AG09319 (cell line): ENCODE data around the gene KIRREL3.

ENCODE experiments used
- DNase-seq: peaks from one replicate; pipeline ENCODE4 v3.0.0-alpha.2; 2010; ENCODE audit warnings: low read depth; ENCODE audit errors: extremely low read depth
- CTCF ChIP-seq: IDR thresholded peaks from 2 replicates; pipeline ENCODE4 v1.5.1; 2011; ENCODE audit warnings: low read depth, mild to moderate bottlenecking, inconsistent platforms, low read length, moderate library complexity

KIRREL3 gene

GRCh38 chr11:126426106-126426505 lies 574.5 kb downstream of the KIRREL3 start:
- TF ChIP-seq CTCF = no peak
- no peak for DNase-seq

GRCh38 chr11:126424471-126425039 lies 576.0 kb downstream of the KIRREL3 start:
- no peak for TF ChIP-seq CTCF
- no peak for DNase-seq

GRCh38 chr11:126423743-126424142 lies 576.8 kb downstream of the KIRREL3 start:
- TF ChIP-seq CTCF = no peak
- no peak for DNase-seq

- TF ChIP-seq CTCF = no peak
- DNase-seq = no peak
These were observed 577.4 kb downstream of the KIRREL3 start for GRCh38 chr11:126423154-126423553.

- no peak for TF ChIP-seq CTCF
- DNase-seq = no peak
These were observed 578.1 kb downstream of the KIRREL3 start for GRCh38 chr11:126422446-126422845.

- TF ChIP-seq CTCF = no peak
- no peak for DNase-seq
These were observed 579.3 kb downstream of the KIRREL3 start for GRCh38 chr11:126421271-126421671.

- DNase-seq = no peak
- no peak for TF ChIP-seq CTCF
These were observed 579.8 kb downstream of the KIRREL3 start for GRCh38 chr11:126420698-126421256.
